H9 (cell line): ENCODE results near the gene ARMC12. TPM values are rescaled to one million over a fixed set of nuclear protein-coding genes. Genes with fewer than 3 reads are reported as not detected.
A peak's percentile ranks its signal among the peaks of the same experiment; 100 is the strongest.

Experiments
- DNase-seq: peaks from one replicate; pipeline ENCODE4 v3.0.0-alpha.2; 2017
- H2AFZ ChIP-seq: one replicate; pipeline ENCODE4 v1.6.1; 2013; ENCODE audit warnings: mild to moderate bottlenecking, low read length, control low read depth, moderate library complexity
- H2AK5ac ChIP-seq: 2 replicates; pipeline ENCODE4 v1.6.1; 2013; ENCODE audit warnings: low read length, control low read depth, mixed read lengths; ENCODE audit not compliant: insufficient read length
- H2BK120ac ChIP-seq: one replicate; pipeline ENCODE4 v1.6.1; 2013; ENCODE audit warnings: low read depth, mild to moderate bottlenecking, low read length, control low read depth, inconsistent platforms; ENCODE audit not compliant: poor library complexity, severe bottlenecking
- H2BK12ac ChIP-seq: 2 replicates; pipeline ENCODE4 v1.6.1; 2013; ENCODE audit warnings: low read length, control low read depth, mixed read lengths, low read depth; ENCODE audit not compliant: insufficient read length
- H2BK15ac ChIP-seq: 2 replicates; pipeline ENCODE4 v1.6.1; 2013; ENCODE audit warnings: low read depth, low read length, control low read depth
- H2BK20ac ChIP-seq: one replicate; pipeline ENCODE4 v1.6.1; 2013; ENCODE audit warnings: low read depth, mild to moderate bottlenecking, low read length, control low read depth, inconsistent platforms; ENCODE audit not compliant: poor library complexity, severe bottlenecking
- H2BK5ac ChIP-seq: 2 replicates; pipeline ENCODE4 v1.6.1; 2013; ENCODE audit warnings: low read length, control low read depth, mixed read lengths; ENCODE audit not compliant: insufficient read length
- H3K14ac ChIP-seq: 2 replicates; pipeline ENCODE4 v1.6.1; 2013; ENCODE audit warnings: low read length, control low read depth; ENCODE audit not compliant: insufficient read depth
- H3K18ac ChIP-seq: 2 replicates; pipeline ENCODE4 v1.6.1; 2013; ENCODE audit warnings: low read depth, mild to moderate bottlenecking, mixed read lengths, low read length, control low read depth; ENCODE audit not compliant: insufficient read length
- H3K23ac ChIP-seq: 2 replicates; pipeline ENCODE4 v1.6.1; 2013; ENCODE audit warnings: low read length, control low read depth, mixed read lengths, low read depth; ENCODE audit not compliant: insufficient read length
- H3K23me2 ChIP-seq: 2 replicates; pipeline ENCODE4 v1.6.1; 2013; ENCODE audit warnings: low read depth, mild to moderate bottlenecking, mixed read lengths, low read length, control low read depth; ENCODE audit not compliant: insufficient read length, poor library complexity, severe bottlenecking
- H3K27ac ChIP-seq: 2 replicates; pipeline ENCODE4 v1.5.1; 2013; ENCODE audit warnings: low read length, control low read depth, mixed read lengths, low read depth; ENCODE audit not compliant: insufficient read length
- H3K27me3 ChIP-seq: 2 replicates; pipeline ENCODE4 v1.6.1; 2013; ENCODE audit warnings: low read length, control low read depth, inconsistent platforms; ENCODE audit not compliant: insufficient read depth
- H3K4ac ChIP-seq: 2 replicates; pipeline ENCODE4 v1.6.1; 2013; ENCODE audit warnings: low read depth, mild to moderate bottlenecking, control low read depth, inconsistent platforms, low read length, moderate library complexity
- H3K4me1 ChIP-seq: 2 replicates; pipeline ENCODE4 v1.6.1; 2013; ENCODE audit warnings: low read length, control low read depth, inconsistent platforms; ENCODE audit not compliant: insufficient read depth
- H3K4me2 ChIP-seq: 2 replicates; pipeline ENCODE4 v1.6.1; 2013; ENCODE audit warnings: low read length, control low read depth, mixed read lengths; ENCODE audit not compliant: insufficient read length, insufficient read depth
- H3K56ac ChIP-seq: 2 replicates; pipeline ENCODE4 v1.6.1; 2013; ENCODE audit warnings: low read depth, mild to moderate bottlenecking, mixed read lengths, low read length, control low read depth; ENCODE audit not compliant: insufficient read length
- H3K79me1 ChIP-seq: 2 replicates; pipeline ENCODE4 v1.6.1; 2013; ENCODE audit warnings: low read depth, mild to moderate bottlenecking, moderate library complexity, low read length, control low read depth, inconsistent platforms; ENCODE audit not compliant: insufficient read depth, poor library complexity, severe bottlenecking
- H3K79me2 ChIP-seq: 2 replicates; pipeline ENCODE4 v1.6.1; 2013; ENCODE audit warnings: low read length, control low read depth, inconsistent platforms; ENCODE audit not compliant: insufficient read depth
- H3K9ac ChIP-seq: 2 replicates; pipeline ENCODE4 v1.6.1; 2013; ENCODE audit warnings: low read length, control low read depth, mixed read lengths; ENCODE audit not compliant: insufficient read length; ENCODE audit errors: extremely low read depth
- H3K9me3 ChIP-seq: one replicate; pipeline ENCODE4 v1.6.1; 2013; ENCODE audit warnings: low read depth, low read length, inconsistent platforms; ENCODE audit not compliant: control insufficient read depth
- H3T11ph ChIP-seq: one replicate; pipeline ENCODE4 v1.6.1; 2013; ENCODE audit warnings: mild to moderate bottlenecking, low read length, control low read depth, inconsistent platforms
- H4K20me1 ChIP-seq: one replicate; pipeline ENCODE4 v1.6.1; 2013; ENCODE audit not compliant: control insufficient read depth, insufficient read length, insufficient read depth
- H4K5ac ChIP-seq: 2 replicates; pipeline ENCODE4 v1.6.1; 2013; ENCODE audit warnings: low read depth, mild to moderate bottlenecking, mixed read lengths, low read length, control low read depth; ENCODE audit not compliant: insufficient read length
- H4K8ac ChIP-seq: replicated peaks from 2 replicates; pipeline ENCODE4 v1.6.1; 2013; ENCODE audit warnings: low read length, control low read depth, mixed read lengths, low read depth; ENCODE audit not compliant: insufficient read length
- H4K91ac ChIP-seq: 2 replicates; pipeline ENCODE4 v1.6.1; 2013; ENCODE audit warnings: low read depth, mild to moderate bottlenecking, moderate library complexity, mixed read lengths, low read length, control low read depth; ENCODE audit not compliant: insufficient read length
- H3K27ac Mint-ChIP-seq, 3 experiments: 2 replicates in 2 of 3; 3 replicates in 1 of 3; pipeline ENCODE4 v1.8.0; 2020 to 2021; ENCODE audit warnings: mixed read lengths in 3 of 3, mild to moderate bottlenecking in 1 of 3, moderate library complexity in 1 of 3
- H3K27me3 Mint-ChIP-seq: 2 replicates; pipeline ENCODE4 v1.8.0; 2021; ENCODE audit warnings: low read depth, mild to moderate bottlenecking, moderate library complexity, mixed read lengths
- H3K36me3 Mint-ChIP-seq, 3 experiments: 2 replicates in 2 of 3; 3 replicates in 1 of 3; pipeline ENCODE4 v1.8.0; 2020 to 2021; ENCODE audit warnings: low read depth in 3 of 3, mixed read lengths in 3 of 3; ENCODE audit not compliant: insufficient read depth in 1 of 3
- H3K4me1 Mint-ChIP-seq, 2 experiments: 2 replicates each; pipeline ENCODE4 v1.8.0; 2020; ENCODE audit warnings: mixed read lengths in 2 of 2
- H3K4me3 Mint-ChIP-seq, 2 experiments: 2 replicates in 1 of 2; 3 replicates in 1 of 2; pipeline ENCODE4 v1.8.0; 2020 to 2021; ENCODE audit warnings: mild to moderate bottlenecking in 2 of 2, mixed read lengths in 2 of 2, moderate library complexity in 1 of 2
- H3K9me3 Mint-ChIP-seq, 2 experiments: 2 replicates in 1 of 2; 3 replicates in 1 of 2; pipeline ENCODE4 v1.8.0; 2020; ENCODE audit warnings: mild to moderate bottlenecking in 2 of 2, mixed read lengths in 2 of 2, moderate library complexity in 1 of 2
- WGBS: extraction: QIAGEN DNeasy Blood & Tissue Kit; methylation state at CpG from one replicate; pipeline ENCODE4 v1.1.7; 2013; ENCODE audit warnings: missing lambda C conversion rate, low lambda C conversion rate, mixed read lengths; ENCODE audit not compliant: insufficient read length; ENCODE audit errors: extremely low coverage; 5-methylcytosine and 5-hydroxymethylcytosine counted together
- total RNA-seq: library from RNA; stranded (reverse); gene quantifications from 2 replicates; pipeline ENCODE4 v1.2.1, GENCODE V29; 2021
- TF ChIP-seq, protein P1 (sequence below): fragments of 200-600 bp; sonication (generic); conservative IDR thresholded peaks from 3 replicates; pipeline ENCODE4 v1.8.0; 2021; ENCODE audit warnings: antibody characterized with exemption, mild to moderate bottlenecking

ARMC12 gene
- total RNA-seq, 1 experiment from 2014 or later, result 1.7 TPM

DNA sequence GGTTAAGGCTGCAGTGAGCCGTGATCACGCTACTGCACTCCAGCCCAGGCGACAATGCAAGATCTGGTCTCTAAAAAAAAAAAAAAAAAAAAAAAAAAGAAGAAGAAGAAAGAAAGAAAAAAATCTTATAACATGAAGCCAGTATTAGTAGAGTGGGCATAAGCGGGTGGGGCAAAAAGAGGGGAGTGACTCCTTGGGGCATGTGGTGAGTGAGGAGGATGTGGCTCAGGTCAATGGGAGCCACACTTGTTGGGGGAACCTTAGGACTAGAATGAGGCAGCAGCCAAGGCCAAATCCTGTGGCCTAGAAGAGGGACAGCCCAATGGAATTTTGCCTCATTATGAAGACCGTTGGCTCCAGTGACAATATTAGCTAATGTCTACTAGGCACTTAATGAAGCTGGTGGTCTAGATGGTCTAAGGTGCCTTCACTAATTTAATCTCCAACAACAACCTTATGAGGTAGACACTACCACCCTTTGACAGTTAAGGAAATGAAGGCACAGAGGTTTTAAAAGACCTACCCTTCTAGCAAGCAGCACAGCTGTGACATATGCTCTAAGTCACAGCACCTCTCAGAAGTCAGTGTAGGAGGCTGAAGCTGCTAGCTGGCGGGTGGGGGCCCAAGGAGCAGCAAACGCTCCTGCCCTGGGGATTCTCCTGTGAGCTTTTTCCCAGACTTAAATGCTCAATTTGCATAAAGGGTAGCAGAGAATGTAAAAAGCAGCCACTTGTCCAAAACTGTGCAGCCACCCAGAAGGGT is 23.6 kb upstream of the ARMC12 start:
- H2BK20ac ChIP-seq, result no peak overlapping the region
- H3K27me3 Mint-ChIP-seq, result peaks cover 7% of the 10 kb centered on the region
- H3K27me3 ChIP-seq, result no peaks in the 10 kb centered on the region; the same call in 1 of the 2 replicates
- no peak overlapping the region for H2BK5ac ChIP-seq
- no peak overlapping the region for H3K4me2 ChIP-seq
- H3K79me2 ChIP-seq, result no peaks in the 10 kb centered on the region
- no peak overlapping the region for H4K8ac ChIP-seq
- no peaks in the 10 kb centered on the region for H3K9me3 Mint-ChIP-seq
- H2BK15ac ChIP-seq, result no peak overlapping the region
- no peak overlapping the region for H2BK12ac ChIP-seq
- no CpG with 5 or more reads among the region's 7 CpGs for WGBS
- peaks cover 27 to 30% of the 10 kb centered on the region in 2 experiments for H3K4me1 Mint-ChIP-seq
- no peak overlapping the region for H3K4ac ChIP-seq
- H3K56ac ChIP-seq, result no peak overlapping the region
- H2AFZ ChIP-seq, result no peak overlapping the region
- no peaks in the 10 kb centered on the region for H3K36me3 Mint-ChIP-seq
- no peak overlapping the region for H3K4me3 Mint-ChIP-seq
- no peak overlapping the region for H4K91ac ChIP-seq
- no peaks in the 10 kb centered on the region for H3K9me3 ChIP-seq
- TF ChIP-seq, protein P1, sequence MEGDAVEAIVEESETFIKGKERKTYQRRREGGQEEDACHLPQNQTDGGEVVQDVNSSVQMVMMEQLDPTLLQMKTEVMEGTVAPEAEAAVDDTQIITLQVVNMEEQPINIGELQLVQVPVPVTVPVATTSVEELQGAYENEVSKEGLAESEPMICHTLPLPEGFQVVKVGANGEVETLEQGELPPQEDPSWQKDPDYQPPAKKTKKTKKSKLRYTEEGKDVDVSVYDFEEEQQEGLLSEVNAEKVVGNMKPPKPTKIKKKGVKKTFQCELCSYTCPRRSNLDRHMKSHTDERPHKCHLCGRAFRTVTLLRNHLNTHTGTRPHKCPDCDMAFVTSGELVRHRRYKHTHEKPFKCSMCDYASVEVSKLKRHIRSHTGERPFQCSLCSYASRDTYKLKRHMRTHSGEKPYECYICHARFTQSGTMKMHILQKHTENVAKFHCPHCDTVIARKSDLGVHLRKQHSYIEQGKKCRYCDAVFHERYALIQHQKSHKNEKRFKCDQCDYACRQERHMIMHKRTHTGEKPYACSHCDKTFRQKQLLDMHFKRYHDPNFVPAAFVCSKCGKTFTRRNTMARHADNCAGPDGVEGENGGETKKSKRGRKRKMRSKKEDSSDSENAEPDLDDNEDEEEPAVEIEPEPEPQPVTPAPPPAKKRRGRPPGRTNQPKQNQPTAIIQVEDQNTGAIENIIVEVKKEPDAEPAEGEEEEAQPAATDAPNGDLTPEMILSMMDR, result no peak
- H3K14ac ChIP-seq, result no peak overlapping the region
- no peaks in the 10 kb centered on the region for H3K23me2 ChIP-seq
- no peak overlapping the region for H3K27ac ChIP-seq
- no peak for DNase-seq
- H3K4me1 ChIP-seq, result peaks cover 4% of the 10 kb centered on the region; the same call in 1 of the 2 replicates
- H3K18ac ChIP-seq, result no peak overlapping the region
- H2AK5ac ChIP-seq, result no peak overlapping the region
- no peak overlapping the region for H4K5ac ChIP-seq
- no peaks in the 10 kb centered on the region for H3K79me1 ChIP-seq
- H4K20me1 ChIP-seq, result no peaks in the 10 kb centered on the region
- H3K23ac ChIP-seq, result no peak overlapping the region
- H3T11ph ChIP-seq, result no peak overlapping the region
- peak overlapping the region in 1 of 3 experiments; percentile 83; a peak in 1 of 7 replicates for H3K27ac Mint-ChIP-seq
- no peak overlapping the region for H2BK120ac ChIP-seq
- H3K9ac ChIP-seq, result no peak overlapping the region
